ENCODE results near the gene THRA. TPM values are rescaled to one million over a fixed set of nuclear protein-coding genes. Genes with fewer than 3 reads are reported as not detected.

THRA gene
- total RNA-seq, 1 experiment from 2014 or later: 11.7 TPM

DNA sequence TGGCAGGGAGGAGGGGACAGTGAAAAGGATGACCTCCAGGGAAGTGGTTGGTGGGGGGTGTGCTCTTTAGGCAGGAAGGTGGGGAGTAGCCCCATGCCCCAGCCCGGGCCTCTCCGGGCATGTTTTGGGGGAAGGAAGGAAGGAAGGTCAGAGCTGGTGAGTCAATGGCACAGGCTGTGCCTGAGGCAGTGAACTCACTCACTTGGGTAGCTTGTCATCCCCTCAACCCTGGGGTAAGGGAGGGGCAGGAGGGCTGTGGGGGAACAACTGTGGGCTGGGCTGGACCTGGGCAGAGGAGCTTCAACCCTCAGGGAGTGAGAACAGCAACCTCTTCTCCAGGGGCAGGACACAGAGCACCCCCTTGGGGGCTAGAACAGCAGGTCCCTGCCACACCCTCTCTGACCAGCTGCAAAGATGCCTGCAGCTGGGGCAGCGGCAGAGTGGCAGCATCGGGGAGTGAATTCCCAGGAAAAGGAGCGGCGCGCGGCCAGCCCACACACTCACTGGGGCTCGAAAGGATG lies 41.3 kb upstream of the THRA start:
- no peak for DNase-seq (ENCODE audit: low read depth, low spot score)
- peak; percentile 78 for ATAC-seq
- no peaks in the 10 kb centered on the region for H3K27me3 ChIP-seq (ENCODE audit: control insufficient read depth, insufficient read depth, low read length)
- H3K27ac ChIP-seq (ENCODE audit: low read length): no peak overlapping the region
- BruUV-seq (replicated peaks): no TSS peak
- H3K9me3 ChIP-seq (ENCODE audit: control insufficient read depth, insufficient read depth, low read depth, low read length): no peaks in the 10 kb centered on the region
- no peaks in the 10 kb centered on the region for H3K36me3 ChIP-seq (ENCODE audit: control insufficient read depth, insufficient read depth, low read length)
- TF ChIP-seq, protein P1, sequence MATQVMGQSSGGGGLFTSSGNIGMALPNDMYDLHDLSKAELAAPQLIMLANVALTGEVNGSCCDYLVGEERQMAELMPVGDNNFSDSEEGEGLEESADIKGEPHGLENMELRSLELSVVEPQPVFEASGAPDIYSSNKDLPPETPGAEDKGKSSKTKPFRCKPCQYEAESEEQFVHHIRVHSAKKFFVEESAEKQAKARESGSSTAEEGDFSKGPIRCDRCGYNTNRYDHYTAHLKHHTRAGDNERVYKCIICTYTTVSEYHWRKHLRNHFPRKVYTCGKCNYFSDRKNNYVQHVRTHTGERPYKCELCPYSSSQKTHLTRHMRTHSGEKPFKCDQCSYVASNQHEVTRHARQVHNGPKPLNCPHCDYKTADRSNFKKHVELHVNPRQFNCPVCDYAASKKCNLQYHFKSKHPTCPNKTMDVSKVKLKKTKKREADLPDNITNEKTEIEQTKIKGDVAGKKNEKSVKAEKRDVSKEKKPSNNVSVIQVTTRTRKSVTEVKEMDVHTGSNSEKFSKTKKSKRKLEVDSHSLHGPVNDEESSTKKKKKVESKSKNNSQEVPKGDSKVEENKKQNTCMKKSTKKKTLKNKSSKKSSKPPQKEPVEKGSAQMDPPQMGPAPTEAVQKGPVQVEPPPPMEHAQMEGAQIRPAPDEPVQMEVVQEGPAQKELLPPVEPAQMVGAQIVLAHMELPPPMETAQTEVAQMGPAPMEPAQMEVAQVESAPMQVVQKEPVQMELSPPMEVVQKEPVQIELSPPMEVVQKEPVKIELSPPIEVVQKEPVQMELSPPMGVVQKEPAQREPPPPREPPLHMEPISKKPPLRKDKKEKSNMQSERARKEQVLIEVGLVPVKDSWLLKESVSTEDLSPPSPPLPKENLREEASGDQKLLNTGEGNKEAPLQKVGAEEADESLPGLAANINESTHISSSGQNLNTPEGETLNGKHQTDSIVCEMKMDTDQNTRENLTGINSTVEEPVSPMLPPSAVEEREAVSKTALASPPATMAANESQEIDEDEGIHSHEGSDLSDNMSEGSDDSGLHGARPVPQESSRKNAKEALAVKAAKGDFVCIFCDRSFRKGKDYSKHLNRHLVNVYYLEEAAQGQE (IDR thresholded peaks at IDR 0.05; ENCODE audit: insufficient read depth in 1 of 2, low read depth in 2 of 2, low read length in 1 of 2): no peak
- TF ChIP-seq TCF7L2 (IDR thresholded peaks at IDR 0.05; ENCODE audit: low read depth, low read length) (no peak), SIN3A (IDR thresholded peaks at IDR 0.05; ENCODE audit: borderline replicate concordance, insufficient read depth, low read depth, low read length) (no peak), POLR2AphosphoS5 (IDR thresholded peaks at IDR 0.05; ENCODE audit: low read depth, low read length) (no peak)
- TF ChIP-seq, protein P2, sequence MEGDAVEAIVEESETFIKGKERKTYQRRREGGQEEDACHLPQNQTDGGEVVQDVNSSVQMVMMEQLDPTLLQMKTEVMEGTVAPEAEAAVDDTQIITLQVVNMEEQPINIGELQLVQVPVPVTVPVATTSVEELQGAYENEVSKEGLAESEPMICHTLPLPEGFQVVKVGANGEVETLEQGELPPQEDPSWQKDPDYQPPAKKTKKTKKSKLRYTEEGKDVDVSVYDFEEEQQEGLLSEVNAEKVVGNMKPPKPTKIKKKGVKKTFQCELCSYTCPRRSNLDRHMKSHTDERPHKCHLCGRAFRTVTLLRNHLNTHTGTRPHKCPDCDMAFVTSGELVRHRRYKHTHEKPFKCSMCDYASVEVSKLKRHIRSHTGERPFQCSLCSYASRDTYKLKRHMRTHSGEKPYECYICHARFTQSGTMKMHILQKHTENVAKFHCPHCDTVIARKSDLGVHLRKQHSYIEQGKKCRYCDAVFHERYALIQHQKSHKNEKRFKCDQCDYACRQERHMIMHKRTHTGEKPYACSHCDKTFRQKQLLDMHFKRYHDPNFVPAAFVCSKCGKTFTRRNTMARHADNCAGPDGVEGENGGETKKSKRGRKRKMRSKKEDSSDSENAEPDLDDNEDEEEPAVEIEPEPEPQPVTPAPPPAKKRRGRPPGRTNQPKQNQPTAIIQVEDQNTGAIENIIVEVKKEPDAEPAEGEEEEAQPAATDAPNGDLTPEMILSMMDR (IDR thresholded peaks at IDR 0.05): no peak
- ChIA-PET CTCF (interaction anchor here (0.7 to 1.5 kb wide), 5 partner anchors 9 to 266 kb away, joined by 3 to 5 read pairs (median 4); no protein-coding TSS in a partner anchor), POLR2A (interaction anchor here (0.6 to 1.3 kb wide), 2 partner anchors 13 to 91 kb away, joined by 4 read pairs; no protein-coding TSS in a partner anchor)
- H3K4me3 ChIP-seq (ENCODE audit: low read depth in 2 of 2, low read length in 2 of 2): no peak overlapping the region
- H3K4me1 ChIP-seq (ENCODE audit: control insufficient read depth, insufficient read depth, low read length): peaks cover 12% of the 10 kb centered on the region
- in situ Hi-C loops (cut with HindIII; ENCODE audit: low pct_unique_long_range_greater_than_20kb, low sequenced_read_pairs): no loop called here
- intact Hi-C loops (cut with micrococcal nuclease; ENCODE audit: unreplicated experiment): no loop called here

DNA sequence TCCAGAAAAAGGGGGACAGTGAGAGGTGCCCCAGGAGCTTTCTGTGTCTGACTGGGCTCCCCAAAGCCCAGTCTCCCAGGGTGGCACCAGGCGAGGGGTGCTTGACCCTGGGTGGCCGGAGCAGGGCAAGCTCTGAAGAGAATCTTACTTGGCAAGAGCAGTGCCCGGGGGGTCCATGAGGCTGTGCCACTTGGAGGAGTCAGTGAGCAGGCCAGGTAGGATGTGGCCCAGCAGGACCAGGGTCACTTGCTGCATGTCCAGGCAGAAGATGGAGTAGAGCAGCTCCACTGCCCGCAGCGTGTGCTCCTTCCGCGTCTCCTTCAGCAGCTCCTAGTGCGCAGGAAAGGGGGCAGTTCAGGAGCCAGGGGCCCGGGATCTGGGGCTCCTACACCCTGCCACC lies 40.3 kb upstream of the THRA start:
- in situ Hi-C loops (cut with HindIII; ENCODE audit: low pct_unique_long_range_greater_than_20kb, low sequenced_read_pairs) (no loop called here), intact Hi-C loops (cut with micrococcal nuclease; ENCODE audit: unreplicated experiment) (no loop called here)
- H3K27ac ChIP-seq (ENCODE audit: low read length): no peak overlapping the region
- no peaks in the 10 kb centered on the region for H3K36me3 ChIP-seq (ENCODE audit: control insufficient read depth, insufficient read depth, low read length)
- no peaks in the 10 kb centered on the region for H3K9me3 ChIP-seq (ENCODE audit: control insufficient read depth, insufficient read depth, low read depth, low read length)
- H3K4me1 ChIP-seq (ENCODE audit: control insufficient read depth, insufficient read depth, low read length): peaks cover 12% of the 10 kb centered on the region
- ATAC-seq (no peak), DNase-seq (ENCODE audit: low read depth, low spot score) (no peak)
- CTCF ChIA-PET: interaction anchor here (0.6 to 1.5 kb wide), 5 partner anchors 11 to 100 kb away, joined by 3 to 8 read pairs (median 4); no protein-coding TSS in a partner anchor
- H3K27me3 ChIP-seq (ENCODE audit: control insufficient read depth, insufficient read depth, low read length): no peaks in the 10 kb centered on the region
- TF ChIP-seq TCF7L2 (IDR thresholded peaks at IDR 0.05; ENCODE audit: low read depth, low read length) (no peak), SIN3A (IDR thresholded peaks at IDR 0.05; ENCODE audit: borderline replicate concordance, insufficient read depth, low read depth, low read length) (no peak), POLR2AphosphoS5 (IDR thresholded peaks at IDR 0.05; ENCODE audit: low read depth, low read length) (no peak)
- TF ChIP-seq, protein P1 (IDR thresholded peaks at IDR 0.05; ENCODE audit: insufficient read depth in 1 of 2, low read depth in 2 of 2, low read length in 1 of 2): no peak
- TF ChIP-seq, protein P2 (IDR thresholded peaks at IDR 0.05): no peak
- POLR2A ChIA-PET: no interaction called here
- no peak overlapping the region for H3K4me3 ChIP-seq (ENCODE audit: low read depth in 2 of 2, low read length in 2 of 2)
- no TSS peak for BruUV-seq (replicated peaks)

Measured in Panc1 (cell line).